CD1c-positive myeloid dendritic cell (primary cell): ENCODE measurements around the gene SCAPER.
"Not testable (repeated sequence)": the region's sequence is repeated elsewhere in the genome, so short reads cannot be mapped to it uniquely, and the experiment has no call there.

Experiments
- DNase-seq: peaks from one replicate; pipeline ENCODE4 v3.0.0-alpha.2; 2016; ENCODE audit errors: extremely low spot score

SCAPER gene

DNA sequence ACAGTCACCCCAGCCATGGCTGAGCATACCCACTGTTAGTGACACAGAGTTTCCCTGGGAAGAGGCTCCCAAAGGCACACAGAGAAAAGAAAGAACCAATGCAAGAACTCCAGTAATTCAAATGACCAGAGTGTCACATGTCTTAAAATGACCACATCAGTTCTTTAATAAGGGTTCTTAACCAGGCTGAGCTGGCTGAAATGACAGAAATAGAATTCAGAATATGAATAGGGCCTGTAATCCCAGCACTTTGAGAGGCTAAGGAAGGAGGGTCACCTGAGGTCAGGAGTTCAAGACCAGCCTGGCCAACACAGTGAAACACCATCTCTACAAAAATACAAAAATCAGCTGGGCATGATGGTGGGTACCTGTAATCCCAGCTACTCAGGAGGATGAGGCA, 54.8 kb downstream of the SCAPER start:
- not testable (repeated sequence) for DNase-seq

DNA sequence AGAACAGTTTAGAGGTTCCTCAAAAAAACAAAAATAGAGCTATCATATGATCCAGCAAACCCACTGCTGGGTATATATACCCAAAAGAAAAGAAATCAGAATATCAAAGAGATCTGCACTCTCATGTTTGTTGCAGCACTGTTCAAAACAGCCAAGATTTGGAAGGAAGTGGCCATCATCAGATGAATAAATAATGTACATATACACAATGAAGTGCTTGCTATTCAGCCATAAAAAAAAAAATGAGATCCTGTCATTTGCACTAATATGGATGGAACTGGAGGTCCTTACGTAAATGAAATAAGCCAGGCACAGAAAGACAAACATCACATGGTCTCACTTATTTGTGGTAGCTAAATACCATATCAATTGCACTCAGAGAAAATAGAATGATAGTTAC, 58.4 kb downstream of the SCAPER start:
- DNase-seq: no peak

DNA sequence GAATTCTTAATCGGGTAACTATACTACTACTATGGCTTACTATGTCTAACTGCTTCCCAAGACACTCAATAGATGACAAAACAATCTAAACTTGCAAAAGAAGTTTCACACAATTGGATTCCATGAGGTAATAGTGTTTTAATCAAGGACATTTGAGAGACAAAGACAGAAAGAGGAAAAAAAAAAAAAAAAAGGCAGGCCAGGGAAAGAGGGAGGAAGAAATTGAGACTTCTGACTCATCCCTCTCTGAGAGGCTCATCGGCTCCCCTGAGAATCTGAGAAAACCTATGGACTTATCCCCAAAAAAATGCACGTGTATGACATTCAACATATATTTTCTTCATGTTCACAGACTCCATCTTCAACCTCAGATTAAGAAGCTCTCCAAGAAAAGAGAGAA, 61.0 kb downstream of the SCAPER start:
- DNase-seq: no peak

DNA sequence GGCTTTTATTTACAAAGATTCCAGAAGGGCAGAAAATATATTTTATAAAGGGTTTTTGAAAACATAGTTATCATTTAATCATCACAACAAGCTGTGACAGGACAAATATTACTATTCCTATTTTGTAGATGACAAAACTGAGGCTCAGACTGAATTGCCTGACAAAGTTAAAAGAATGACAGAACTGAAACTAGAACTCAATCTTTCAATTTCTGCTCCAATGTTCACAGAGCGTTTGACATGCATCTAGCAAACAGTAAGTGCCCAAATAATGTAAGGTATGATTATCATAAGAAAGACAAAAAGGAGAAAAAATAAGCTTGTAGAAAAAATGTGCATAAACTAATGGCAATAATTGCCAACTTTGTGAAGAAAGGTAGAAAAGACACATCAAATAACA, 61.9 kb downstream of the SCAPER start:
- DNase-seq: no peak

DNA sequence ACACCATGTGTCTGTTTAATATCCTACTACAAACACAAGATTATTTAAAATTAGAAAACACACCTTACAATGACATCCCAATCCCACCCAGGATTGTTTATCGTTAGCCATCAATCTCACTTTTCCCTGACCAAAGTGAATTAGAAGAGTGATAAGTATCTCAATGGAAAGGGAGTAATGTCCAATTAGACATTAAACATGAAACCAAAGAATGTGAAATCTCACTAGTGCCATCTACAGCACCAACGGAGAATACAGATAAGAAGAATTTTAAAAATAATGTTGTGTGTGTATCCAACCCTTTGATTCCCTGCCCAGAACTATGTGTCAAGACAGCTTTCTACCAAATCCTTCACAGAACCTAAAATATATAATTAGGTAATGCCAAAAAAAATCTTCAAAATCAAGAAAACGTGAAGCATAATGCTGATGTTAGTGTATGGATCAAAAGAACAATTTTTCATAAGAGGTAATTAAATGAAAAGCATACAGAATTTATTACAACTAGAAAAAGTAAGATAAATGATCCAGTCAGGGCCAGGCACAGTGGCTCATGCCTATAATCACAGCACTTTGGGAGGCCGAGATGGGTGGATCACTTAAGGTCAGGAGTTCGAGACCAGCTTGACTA, 64.2 kb downstream of the SCAPER start:
- DNase-seq: no peak

DNA sequence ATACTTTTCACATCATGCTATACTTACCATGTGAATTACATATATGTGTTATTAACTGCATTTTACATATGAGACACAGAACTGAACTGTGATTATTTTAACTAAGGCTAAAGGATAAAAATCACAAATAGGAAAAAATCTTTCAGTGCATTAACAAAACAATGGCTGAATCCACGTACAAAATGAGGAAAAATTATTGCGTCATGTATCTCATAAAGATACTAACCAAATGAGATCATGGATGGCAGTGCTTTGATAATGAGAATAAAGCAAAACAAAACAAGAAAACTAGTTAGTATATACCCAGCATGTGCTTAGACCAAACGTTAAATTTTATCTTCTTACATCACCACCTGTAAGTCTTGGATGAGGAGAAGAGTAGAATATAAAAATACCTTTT, 66.0 kb downstream of the SCAPER start:
- no peak for DNase-seq

DNA sequence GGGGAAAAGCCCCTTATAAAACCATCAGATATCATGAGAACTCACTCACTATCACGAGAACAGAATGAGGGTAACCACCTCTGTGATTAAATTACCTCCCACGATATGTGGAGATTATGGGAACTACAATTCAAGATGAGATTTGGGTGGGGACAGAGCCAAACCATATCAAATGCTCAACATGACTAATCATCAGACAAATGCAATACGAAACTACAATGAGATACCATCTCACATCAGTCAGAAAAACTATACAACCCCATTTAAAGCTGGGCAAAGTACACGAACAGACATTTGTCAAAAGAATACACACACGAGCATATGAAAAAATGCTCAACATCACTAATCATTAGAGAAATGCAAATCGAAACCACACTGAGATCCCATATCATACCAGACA, 67.7 kb downstream of the SCAPER start:
- no peak for DNase-seq

DNA sequence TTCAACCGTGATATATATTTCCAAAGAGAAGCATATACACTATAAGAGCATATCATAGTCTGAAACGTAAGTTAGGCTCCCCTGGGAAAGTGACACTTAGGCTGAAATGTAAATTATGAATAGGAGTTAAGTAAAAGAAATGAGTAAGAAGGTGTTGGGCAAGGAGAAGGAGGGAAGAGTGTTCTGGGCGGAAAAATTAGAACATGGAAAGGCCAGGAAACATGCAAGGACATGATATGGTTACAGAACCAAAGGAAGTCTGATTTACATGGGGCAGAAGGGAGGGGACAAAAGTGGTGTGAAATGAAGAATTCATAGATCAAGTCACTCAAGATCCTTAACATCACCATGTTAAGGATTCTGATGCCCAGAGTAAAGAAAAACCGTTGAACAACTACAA, 75.2 kb downstream of the SCAPER start:
- no peak for DNase-seq

DNA sequence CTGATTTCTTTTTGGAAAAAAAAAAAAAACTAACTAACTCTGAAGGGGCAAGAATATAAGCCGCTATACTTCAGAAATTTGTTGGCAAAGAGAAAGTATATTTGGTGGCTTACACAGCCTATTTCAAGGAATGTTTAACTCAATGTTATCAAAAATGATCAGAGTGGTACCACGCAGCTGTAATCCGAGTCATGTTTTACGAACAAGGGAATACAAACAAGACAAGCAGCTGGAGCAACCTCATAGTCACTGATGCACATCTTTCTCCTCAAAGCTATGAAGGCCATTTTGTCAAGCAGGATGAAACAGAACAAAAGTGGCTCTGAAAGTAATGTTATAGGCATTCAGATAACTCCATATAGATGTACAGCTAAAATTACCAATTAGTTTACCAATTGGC, 81.2 kb downstream of the SCAPER start:
- no peak for DNase-seq

DNA sequence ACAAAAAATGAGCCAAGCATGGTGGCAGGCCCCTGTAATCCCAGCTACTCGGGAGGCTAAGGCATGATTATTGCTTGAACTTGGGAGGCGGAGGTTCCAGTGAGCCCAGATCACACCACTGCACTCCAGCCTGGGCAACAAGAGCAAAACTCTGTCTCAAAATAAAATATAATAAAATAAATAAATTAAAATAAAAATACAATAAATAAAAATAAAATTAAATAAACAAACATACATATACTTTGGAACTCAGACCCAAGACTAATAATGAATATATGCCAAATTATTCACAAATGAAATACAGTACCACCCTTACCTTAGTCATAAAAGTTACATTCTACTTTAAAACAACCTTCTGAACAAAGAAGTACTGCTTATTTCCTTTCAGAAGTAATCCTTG, 81.8 kb downstream of the SCAPER start:
- DNase-seq: no peak

DNA sequence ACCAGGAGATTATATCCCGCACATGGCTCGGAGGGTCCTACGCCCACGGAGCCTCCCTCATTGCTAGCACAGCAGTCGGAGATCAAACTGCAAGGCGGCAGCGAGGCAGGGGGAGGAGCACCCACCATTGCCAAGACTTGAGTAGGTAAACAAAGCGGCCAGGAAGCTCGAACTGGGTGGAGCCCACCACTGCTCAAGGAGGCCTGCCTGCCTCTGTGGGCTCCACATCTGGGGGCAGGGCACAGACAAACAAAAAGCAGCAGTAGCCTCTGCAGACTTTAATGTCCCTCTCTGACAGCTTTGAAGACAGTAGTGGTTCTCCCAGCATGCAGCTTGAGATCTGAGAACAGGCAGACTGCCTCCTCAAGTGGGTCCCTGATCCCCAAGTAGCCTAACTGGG, 86.2 kb downstream of the SCAPER start:
- DNase-seq: not testable (repeated sequence)

DNA sequence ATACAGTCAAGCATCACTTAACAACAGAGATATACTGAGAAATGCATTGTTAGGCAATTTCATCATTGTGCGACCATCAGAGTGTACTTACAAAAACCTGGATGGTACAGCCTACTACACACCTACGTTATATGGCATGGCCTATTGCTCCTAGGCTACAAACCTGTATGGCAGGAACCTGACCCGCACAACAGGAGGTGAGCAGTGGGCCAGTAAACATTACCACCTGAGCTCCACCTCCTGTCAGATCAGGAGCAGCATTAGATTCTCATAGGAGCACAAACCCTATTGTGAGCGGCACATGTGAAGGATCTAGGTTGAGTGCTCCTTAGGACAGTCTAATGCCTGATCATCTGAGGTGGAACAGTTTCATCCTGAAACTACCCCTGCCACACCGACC, 89.7 kb downstream of the SCAPER start:
- no peak for DNase-seq

DNA sequence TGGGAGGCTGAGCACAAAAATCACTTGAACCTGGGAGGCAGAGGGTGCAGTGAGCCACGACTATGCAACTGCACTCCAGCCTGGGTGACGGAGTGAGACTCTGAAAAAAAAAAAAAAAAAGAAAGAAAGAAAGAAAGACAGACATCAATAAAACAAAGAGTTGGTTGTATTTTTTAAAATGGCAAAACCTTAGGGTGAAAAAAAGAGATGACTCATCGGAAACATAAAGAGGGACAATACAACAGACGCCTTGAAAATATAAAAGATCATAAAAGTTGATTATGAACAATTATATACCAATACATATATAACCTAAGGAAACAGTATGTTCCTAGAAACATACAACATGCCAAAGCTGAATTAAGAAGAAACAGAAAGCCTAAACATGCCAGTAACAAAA, 92.8 kb downstream of the SCAPER start:
- DNase-seq: no peak

DNA sequence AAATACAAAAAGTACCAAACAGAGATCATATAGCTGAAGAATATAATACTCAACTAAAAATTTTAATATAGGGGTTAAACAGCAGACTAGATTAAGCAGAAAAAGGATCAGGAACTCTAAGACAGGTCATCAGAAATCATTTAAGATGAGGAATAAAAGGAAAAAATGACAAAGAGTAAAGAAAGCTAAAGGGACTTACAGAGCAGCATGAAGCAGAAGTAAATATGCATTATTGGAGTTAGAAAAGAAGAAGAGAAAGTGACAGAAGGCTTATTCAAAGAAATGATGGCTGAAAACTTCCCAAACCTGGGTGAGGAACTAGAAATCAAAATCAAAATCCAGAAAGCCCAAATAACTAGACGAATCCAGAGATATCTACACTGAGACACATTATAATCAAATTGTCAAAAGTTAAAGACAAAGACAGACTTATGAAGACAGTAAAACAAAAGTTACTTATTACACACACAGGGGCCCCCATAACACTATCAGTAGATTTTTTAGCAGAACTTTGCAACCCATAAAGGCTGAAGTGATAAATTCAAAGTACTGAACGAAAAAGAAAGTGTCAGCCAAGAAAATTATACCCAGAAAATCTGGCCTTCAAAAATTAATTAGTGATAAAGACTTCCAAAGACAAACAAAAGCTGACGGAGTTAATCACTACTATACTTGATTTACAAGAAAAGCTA, 95.6 kb downstream of the SCAPER start:
- DNase-seq: no peak

DNA sequence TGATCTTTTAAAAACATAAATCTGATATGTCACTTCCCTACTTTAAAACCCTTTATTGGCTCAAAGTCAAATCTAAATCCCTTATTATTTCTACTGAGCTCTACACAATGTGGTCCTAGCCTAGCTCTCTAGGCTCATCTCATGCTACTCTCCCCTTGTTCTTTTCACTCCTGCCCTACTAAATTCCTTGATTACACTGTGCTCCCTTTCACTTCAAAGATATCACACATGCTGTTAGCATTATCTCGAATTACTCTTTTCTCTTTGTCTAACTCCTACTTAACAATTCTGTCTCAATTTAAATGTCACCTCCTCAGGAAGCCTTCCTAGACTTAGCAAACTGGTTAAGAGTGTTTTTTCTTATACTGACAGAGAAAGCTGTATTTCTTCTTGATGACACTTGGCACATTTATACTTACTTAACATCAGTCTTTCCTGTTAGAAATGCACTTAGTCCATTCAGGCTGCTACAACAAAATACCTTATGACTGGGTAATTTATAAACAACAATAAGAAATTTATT, 102.0 kb downstream of the SCAPER start:
- DNase-seq: no peak

DNA sequence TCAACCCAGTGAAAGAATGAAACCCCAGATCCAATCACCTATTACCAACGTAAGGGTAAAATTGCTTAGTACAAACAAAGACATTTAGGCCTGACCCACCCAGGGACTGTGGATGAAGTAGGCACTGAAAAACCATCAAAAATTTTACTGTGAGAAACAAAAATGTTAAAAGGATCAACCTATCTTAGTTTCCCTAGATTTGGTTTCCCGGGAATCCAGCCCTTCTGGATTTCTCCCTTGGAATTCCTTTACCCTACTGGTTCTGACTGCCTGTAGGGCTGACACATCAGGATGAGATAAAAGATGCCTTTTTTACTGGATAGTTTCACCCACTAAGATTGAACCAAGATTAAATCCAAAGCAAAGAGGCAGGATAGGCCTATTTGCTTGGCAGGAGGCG, 102.7 kb downstream of the SCAPER start:
- no peak for DNase-seq

DNA sequence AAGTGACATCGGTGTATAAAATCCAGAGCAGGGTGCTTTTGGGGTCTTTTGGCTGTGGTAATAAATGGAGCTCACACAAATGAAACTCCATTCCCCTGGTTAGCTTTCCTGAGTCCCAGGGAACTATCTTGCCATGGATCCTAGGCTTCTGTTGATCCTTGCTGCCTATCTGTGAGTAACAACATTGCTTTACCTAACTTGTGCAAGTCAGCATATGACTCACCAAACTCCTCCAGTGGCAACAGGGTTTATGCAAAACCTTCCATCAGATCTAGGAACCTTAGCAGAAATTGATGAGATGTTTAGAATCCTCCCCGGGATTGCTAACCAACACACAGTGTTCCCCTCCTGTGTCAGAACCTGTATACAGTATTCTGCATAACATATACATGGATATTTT, 105.4 kb downstream of the SCAPER start:
- no peak for DNase-seq

DNA sequence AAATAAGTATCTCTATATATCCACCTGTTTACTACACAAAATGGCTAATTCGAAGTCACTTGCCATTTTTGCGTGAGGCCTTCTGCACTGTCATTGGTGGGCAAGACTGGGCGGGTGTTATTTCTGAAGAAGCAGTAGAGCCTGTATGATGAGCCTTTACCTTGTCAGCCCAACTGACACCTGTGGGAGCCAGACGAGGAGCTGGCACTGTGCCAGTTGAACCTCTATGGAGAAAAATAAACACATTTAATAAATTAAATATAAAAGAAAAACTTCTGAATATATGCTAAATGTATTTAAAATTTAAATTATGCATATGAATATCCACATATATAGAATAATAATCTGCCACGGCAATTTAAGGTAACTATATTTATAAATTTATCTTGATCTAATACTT, 109.9 kb downstream of the SCAPER start:
- no peak for DNase-seq

DNA sequence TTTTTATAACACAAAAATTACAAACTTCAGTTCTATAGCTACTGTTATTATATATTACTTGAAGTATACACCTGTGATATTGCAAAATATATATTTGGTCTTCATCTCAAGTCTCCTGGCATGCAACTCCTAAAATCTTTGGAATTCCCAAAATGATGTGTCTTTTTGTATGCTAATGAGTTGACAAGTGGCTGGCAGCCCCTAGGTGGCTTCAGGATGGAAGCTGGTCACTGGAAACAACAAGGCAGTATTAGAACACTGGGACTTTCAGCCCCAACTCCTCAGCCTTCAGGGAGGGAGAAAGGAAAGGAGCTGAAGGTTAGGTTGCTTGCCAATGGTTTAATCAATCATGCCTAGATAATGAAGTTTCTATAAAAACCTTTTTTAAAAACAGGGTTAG, 112.0 kb downstream of the SCAPER start:
- no peak for DNase-seq

DNA sequence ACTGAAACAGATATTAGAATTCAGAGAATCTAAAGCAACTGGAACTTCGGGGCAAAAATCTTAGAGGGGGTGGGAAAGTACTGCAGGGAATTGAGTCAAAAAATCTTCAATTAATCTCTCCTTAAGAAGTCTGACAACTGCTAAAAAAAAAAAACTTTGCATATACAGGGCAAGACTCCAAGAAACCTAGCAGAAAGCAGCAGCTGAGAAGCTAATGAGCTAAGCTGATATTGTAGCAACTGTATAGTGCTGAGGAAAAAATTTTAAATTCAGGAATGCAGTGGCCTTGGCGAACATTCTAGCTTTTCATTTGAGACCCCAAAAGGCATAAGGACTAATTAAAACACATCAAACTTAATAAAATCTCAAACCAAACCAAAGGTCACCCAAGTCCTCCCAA, 113.6 kb downstream of the SCAPER start:
- no peak for DNase-seq

DNA sequence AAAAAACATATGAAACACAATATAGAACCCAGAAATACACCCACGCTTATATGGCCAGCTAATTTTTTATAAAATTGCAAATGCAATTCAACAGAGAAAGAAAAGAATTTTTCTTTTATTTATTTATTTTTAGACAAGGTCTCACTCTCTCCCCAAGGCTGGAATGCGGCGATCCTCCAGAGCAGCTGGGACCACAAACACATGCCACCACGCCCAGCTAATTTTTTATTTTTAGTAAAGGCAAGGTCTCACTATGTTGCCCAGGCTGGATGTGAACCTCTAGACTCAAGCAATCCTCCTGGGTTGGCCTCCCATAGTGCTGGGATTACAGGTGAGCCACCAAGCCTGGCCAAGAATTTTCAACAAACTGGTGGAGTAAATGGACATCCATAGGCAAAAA, 117.9 kb downstream of the SCAPER start:
- no peak for DNase-seq

DNA sequence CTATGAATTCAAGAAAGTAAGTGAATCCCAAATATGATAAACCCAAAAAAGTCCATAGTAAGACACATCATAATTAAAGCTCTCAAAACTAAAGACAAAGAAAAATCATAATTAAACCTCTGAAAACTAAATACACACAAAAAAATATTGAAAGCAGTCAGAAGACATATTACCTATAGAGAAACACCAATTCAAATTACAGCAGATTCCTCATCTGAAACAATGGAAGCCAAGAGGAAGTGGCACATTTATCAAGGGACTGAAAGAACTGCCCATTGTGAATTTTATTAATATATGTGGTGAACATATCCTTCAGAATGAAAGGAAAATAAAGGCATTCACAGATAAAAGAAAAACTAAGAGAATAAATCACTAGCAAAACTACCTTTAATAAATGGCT, 128.2 kb downstream of the SCAPER start:
- DNase-seq: no peak

DNA sequence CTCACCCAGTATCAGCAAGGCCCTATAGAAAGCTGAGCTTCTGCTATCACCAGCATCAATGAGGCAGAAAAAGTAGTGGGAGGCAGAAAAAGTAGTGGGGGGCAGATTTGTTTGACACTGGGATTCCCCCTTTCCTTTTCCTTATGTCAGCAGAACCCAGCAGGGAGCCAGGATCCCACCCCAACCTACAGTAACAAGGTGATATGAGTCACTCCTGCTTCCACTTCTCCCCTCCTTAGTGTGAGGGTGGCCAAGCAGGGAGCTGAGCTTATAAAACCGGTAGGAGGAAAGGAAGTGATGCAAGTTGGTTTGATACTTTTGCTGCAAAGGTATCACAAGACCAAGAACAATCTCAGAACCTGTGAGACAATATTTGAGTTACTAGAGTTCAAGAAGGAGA, 128.7 kb downstream of the SCAPER start:
- DNase-seq: no peak

DNA sequence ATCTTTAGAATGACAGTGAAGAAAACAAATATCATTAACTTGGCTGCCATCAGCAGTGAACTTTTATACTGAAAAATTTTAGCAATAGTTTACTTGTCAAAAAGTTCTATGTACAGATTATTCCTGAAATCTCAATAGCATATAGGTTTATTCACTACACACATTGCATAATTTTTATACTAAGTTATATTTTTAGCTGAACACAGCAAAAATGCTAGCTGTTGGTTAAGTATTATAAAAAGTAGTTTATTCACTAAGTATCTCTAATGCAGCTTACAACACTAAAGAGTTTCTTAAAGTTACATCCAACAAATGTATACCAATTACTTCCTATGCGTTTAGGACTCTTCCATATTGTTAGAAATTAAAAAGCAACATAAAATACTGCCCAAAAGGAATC, 131.9 kb downstream of the SCAPER start:
- DNase-seq: no peak
